Measurements from ENCODE around the gene SERBP1.
A peak's percentile ranks its signal among the peaks of the same experiment; 100 is the strongest.
"Not testable (repeated sequence)": the region's sequence is repeated elsewhere in the genome, so short reads cannot be mapped to it uniquely, and the experiment has no call there.

SERBP1 gene

DNA sequence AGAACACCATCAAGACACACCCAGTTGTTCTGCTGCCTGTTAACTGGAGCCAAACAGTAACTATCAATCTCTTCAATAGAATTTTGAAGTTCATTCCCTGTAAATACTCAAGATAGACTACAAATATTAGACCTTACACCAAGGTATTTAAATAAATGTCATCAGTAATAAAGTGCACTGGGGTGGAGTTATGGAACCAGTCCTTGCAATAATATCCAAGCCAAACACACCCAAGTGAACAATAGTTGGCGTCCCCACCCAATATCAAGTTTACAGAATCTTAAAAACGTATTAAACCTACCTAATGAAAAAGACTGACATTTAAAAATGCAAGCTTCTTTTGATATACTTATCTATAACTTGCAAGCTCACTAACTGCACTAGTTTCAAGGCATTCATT lies 2.7 kb downstream of the SERBP1 start:
- peak overlapping the region; percentile 72 for H3K4me3 ChIP-seq (ENCODE audit: low read depth, low read length)
- TF ChIP-seq, protein P1, sequence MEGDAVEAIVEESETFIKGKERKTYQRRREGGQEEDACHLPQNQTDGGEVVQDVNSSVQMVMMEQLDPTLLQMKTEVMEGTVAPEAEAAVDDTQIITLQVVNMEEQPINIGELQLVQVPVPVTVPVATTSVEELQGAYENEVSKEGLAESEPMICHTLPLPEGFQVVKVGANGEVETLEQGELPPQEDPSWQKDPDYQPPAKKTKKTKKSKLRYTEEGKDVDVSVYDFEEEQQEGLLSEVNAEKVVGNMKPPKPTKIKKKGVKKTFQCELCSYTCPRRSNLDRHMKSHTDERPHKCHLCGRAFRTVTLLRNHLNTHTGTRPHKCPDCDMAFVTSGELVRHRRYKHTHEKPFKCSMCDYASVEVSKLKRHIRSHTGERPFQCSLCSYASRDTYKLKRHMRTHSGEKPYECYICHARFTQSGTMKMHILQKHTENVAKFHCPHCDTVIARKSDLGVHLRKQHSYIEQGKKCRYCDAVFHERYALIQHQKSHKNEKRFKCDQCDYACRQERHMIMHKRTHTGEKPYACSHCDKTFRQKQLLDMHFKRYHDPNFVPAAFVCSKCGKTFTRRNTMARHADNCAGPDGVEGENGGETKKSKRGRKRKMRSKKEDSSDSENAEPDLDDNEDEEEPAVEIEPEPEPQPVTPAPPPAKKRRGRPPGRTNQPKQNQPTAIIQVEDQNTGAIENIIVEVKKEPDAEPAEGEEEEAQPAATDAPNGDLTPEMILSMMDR (IDR thresholded peaks at IDR 0.05; ENCODE audit: borderline replicate concordance, insufficient read depth, low read depth, low read length), result no peak

DNA sequence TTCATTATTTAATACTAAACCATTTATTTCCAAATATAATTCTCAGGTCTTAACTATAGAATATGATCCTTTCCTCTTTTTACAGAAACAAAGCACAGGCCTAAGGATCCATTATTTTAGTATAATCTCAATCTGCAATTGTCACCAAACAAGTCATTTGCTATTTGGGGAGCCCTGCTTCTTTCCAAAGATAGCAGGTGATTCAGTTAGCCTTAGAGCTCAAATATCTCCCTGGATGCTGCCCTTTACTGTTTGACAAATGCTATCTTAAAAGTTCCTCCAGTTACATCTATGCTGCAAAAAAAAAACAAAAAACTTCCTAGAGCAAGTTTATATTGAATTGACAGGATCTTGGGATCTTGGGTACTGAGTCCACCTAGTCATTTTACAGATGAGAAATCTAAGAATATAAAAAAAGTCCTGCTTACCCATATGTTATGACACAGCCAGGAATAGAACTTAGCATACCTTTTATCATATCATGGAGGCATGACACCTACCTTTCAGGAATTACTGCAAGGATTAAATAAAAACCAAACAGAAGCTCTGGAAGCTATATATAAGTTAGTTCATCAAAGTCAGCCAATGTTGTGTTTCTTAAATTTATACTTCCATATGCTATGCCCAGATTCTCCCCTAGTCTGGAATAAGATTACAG lies 9.2 kb downstream of the SERBP1 start:
- TF ChIP-seq, protein P1 (IDR thresholded peaks at IDR 0.05; ENCODE audit: borderline replicate concordance, insufficient read depth, low read depth, low read length), result no peak
- no peak overlapping the region for H3K4me3 ChIP-seq (ENCODE audit: low read depth, low read length)

DNA sequence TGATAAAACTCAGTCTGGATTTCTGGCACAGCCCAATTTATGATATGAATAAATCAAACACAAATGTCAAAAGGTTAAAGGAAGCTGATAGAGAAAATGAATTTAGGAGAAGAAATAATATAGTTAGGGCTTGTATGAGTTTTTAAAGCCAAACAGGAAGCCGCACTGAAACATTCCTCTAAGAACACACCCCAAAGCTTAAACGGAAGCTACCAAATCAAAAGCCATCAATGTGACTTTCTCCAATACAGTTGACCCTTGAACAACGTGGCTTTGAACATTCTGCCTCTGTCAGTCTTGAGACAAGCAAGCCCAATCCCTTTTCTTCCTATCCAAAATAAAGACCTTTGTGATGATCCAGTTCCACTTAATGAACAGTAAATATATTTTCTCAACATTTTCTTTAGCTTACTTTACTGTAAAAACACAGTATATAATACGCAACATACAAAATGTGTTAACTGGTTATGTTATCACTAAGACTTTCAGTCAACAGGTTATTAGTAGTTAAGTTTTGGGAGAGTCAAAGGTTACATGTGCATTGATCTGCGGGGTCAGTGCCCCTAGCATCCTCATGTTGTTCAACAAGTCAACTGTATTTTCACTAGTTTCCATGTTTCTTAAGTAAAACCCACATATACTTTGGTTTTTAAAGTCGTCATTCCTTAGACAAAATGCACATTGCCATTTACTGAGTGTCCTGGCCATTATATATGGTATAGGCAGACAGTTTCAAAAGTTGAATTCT lies 11.2 kb downstream of the SERBP1 start:
- H3K4me3 ChIP-seq (ENCODE audit: low read depth, low read length), result no peak overlapping the region
- TF ChIP-seq, protein P1 (IDR thresholded peaks at IDR 0.05; ENCODE audit: borderline replicate concordance, insufficient read depth, low read depth, low read length), result no peak

DNA sequence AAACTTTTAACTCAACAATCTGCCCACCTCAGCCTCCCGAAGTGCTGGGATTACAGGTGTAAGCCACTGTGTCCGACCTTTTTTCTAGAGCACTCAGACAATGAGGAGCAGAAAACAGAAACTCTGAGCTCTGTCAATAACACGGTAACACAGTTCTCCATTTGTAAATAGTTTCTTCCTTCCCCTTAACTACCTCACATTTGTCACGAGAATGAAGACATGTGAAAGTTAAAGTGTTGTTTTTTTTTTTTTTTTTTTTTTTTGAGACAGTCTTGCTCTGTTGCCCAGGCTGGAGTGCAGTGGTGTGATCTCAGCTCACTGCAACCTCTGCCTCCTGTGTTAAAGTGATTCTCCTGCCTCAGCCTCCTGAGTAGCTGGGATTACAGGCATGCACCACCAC lies 12.5 kb downstream of the SERBP1 start:
- not testable (repeated sequence) for H3K4me3 ChIP-seq (ENCODE audit: low read depth, low read length)

DNA sequence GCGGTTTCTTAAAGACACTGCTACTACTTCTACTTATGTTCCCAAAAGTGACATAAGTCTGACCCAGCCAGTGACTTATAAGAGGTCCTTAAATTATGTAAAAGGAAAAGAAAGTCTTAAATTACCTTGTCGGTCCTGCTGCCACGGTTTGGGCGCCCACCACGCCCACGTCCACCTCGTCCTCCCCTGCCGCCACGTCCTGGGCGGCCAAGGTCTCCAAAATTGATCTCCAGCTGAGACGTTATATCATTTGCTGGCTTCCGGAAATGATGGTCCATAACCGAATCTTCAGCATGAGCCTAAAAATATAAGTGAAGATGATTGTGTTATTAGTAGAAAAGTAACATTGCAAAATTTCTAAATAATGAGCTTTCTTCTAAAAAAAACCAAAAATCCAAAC lies 15.2 kb downstream of the SERBP1 start:
- TF ChIP-seq, protein P1 (IDR thresholded peaks at IDR 0.05; ENCODE audit: borderline replicate concordance, insufficient read depth, low read depth, low read length), result no peak
- H3K4me3 ChIP-seq (ENCODE audit: low read depth, low read length), result no peak overlapping the region

DNA sequence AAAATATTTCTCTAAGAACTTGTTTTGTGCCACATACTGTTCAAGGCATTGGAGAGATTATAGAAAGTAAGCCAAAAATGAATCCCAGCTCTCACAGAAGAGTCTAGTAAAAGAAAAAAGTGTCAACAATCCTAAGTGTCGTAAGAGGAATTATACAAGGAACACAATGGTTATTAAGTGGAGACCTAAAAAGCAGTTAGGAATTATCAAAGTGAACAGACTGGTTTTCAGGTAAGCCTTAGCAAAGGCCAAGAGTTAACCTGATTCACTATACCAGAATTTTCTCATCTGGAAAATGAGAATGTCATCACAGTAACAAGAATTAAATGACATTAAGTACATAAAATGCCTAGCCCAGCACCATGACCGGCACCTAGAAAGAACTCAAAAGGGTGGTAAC lies 15.6 kb downstream of the SERBP1 start:
- H3K4me3 ChIP-seq (ENCODE audit: low read depth, low read length), result no peak overlapping the region
- TF ChIP-seq, protein P1 (IDR thresholded peaks at IDR 0.05; ENCODE audit: borderline replicate concordance, insufficient read depth, low read depth, low read length), result no peak

DNA sequence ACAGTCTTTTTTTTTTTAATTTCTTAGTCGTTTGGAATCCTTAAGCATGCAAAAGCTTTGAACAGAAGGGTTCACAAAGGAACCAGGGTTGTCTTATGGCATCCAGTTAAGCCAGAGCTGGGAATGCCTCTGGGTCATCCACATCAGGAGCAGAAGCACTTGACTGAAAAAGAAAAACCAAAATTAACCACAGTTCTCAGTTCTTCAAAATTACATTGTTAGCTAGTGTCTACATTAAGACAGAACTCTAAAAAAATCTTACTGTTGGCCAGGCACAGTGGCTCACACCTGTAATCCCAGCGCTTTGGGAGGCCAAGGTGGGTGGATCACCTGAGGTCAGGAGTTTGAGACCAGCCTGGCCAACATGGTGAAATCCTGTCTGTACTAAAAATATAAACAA lies 17.1 kb downstream of the SERBP1 start:
- H3K4me3 ChIP-seq (ENCODE audit: low read depth, low read length), result not testable (repeated sequence)

DNA sequence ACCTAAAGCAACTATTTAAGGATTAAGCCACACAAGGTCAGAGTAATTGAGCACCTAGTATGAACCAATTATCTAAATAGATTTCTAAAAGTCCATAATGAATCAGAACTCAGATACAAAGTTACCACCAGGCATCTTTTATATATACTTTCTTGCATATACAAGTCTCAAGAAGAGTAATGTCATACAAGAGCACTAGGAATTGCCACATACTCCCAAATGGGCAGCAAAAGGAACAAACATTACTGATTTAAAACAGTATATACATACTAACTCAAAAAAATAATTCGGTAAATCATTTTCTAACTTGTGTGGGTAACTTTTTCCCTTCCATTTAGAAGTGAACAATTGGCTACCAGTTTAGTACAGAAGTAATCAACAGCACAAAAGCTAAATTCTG lies 22.1 kb downstream of the SERBP1 start:
- TF ChIP-seq, protein P1 (IDR thresholded peaks at IDR 0.05; ENCODE audit: borderline replicate concordance, insufficient read depth, low read depth, low read length), result no peak
- H3K4me3 ChIP-seq (ENCODE audit: low read depth, low read length), result no peak overlapping the region

Data from GM12875 (cell line).